NCI-H2107 treated with DMSO at 0.1 percent for 48 hours (cell line): ENCODE results near the gene GRIK2.
"Not testable (repeated sequence)": the region's sequence is repeated elsewhere in the genome, so short reads cannot be mapped to it uniquely, and the experiment has no call there.

ENCODE experiments used
- DNase-seq: peaks from one replicate; lab custom pipeline; 2025; ENCODE audit not compliant: unreplicated experiment; lab: John Stamatoyannopoulos, UW

GRIK2 gene

DNA sequence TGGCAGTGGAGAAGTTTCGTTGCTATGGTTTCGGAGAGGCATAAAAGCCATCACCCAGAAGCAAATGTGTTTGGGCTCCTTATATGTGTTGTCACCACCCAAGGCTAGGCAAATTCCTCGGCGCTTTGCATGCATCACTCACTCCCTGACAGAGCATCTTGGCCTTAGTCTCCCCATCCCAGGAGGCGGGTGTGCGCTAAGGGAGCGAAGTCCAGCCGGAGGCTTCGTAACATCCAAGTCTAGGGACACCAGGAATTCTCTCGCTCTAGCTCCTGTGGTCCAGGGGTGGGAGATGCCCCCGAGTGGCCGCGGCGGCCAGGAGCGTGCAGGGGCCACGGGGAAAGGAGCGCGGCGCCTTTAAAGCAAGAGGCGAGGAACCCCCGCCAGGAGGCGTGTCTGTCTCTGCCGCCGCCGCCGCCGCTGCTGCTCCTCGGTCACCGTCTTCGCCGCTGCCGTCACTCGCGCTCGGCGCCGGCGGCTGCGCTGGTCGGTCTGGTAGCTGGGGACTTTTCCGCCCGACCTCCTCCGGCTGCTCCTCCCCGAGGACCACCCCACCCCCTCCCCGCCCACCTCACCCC, at the start of gene GRIK2:
Gene GRIK2 (plus strand): TSS at position 458 of the 578 bp plus-strand sequence.
- peak; percentile 43 for DNase-seq

DNA sequence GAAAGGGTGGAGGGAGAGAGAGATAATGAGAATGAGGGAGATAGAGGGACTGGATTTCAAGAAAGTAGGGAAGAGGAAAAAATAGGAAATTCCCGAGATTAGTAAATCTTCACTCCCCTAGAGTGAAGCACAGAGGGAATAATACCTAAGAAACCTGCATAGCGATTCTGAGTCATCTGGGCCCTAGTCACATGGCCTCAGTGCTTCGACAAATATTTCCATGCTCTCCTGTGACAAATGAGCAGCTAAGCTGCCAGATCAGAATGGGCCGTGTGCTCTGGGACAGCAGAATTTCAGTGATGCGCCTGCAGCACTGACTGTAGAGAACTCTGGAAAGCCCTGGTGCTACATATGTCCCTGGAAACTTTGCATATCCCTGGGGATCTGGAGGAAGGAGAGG, 48.6 kb upstream of the GRIK2 start:
- no peak for DNase-seq

DNA sequence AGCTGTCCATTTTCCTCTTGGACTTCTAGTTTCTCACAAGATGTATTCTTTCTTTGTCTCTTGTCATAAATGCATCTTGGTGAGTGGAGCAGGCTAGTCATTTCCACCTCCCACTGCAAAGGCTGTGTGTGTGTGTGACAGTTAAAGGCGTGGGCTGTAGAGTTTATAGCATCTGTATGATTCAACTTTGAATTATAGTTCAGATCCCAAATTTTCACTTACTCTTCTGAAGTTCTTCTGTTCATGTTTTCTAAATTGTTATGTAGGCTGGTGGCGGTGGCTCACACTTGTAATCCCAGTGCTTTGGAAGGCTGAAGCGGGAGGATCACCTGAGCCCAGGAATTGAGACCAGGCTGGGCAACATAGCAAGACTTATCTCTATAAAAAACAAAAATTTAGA, 44.7 kb upstream of the GRIK2 start:
- no peak for DNase-seq

DNA sequence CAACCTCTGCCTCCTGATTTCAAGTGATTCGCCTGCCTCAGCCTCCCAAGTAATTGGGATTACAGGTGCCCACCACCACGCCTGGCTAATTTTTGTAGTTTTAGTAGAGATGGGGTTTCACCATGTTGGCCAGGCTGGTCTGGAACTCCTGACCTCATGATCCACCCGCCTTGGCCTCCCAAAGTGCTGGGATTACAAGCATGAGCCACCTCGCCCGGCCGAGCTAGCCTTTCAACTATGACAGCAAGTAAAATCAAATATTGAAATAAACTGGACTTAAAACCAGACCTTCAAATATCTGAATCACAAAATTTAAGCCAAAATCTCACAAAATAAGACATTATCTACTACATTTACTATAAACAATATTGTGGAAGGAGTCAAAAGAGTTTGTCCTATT, 42.9 kb upstream of the GRIK2 start:
- not testable (repeated sequence) for DNase-seq

DNA sequence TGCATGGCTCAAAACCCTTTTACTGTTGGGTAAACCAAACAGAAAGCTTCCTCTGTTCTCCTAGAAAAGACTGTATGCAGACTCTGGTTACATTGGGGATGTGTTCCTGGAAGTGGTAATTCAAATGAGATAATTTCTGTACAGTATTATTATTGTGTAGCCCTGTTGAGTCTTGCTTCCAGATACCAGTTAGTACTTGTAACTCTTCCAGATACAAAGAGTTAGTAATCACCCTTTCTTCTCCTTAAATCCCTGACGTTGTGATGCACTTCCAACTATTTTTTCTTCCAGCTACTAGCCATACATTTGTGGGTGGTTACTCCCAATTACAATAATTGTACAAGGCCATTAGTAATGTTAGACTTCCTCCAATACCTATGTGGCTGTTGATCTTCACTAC, 42.3 kb upstream of the GRIK2 start:
- DNase-seq = no peak

DNA sequence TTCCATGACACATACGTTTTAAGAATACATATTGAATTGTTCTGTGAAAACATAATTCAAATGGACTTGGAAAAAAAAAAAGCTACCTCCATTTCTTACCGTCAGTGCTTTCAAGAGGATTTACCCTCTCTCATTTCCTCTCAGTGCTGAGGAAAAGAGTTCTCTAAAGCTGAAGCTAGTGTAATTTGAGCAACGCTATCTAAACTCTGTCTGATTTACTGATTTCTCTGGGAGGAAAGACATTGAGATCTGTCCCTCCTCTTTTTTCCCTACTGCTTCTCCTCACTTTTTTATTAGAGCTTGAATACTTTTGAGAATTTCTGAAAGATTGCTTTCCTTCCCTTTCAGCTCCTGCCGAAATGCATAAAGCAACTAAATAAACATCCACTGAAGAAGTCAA, 41.2 kb upstream of the GRIK2 start:
- no peak for DNase-seq

DNA sequence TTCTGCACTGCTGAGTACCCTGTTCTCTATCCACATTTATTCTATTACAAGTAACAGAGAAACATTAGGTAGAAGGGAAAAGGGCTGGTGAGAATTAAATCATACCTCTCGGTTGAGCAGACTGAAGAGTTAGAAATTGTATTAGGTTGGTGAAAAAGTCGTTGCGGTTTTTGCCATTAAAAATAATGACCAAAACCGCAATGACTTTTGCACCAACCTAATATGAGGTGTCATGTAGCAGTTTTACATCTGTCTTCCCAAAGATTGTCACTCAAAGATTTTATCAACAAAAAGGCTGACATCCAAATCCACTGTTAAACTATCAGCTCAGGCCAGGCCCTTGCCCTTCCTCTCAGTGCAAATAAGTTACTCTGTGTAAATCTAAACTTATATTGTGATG, 28.3 kb upstream of the GRIK2 start:
- DNase-seq = no peak

DNA sequence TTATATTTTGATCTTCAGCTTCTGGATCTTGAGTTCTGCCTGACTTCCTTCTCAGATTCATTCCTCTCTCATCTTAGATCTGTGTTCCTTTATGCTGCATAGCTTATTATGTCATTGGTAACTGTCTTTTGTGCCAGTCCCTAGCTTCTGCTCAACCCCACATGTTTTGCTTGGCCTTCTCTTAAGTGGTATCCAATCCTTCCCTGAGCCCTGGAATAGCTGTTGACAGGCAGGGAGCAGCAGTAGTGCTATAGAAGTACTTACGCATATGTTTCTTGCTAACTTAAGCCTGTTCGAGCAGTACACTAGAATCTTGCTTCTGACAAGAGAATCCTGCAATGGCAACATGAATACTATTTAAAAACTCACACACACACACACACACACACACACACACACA, 13.6 kb upstream of the GRIK2 start:
- no peak for DNase-seq

DNA sequence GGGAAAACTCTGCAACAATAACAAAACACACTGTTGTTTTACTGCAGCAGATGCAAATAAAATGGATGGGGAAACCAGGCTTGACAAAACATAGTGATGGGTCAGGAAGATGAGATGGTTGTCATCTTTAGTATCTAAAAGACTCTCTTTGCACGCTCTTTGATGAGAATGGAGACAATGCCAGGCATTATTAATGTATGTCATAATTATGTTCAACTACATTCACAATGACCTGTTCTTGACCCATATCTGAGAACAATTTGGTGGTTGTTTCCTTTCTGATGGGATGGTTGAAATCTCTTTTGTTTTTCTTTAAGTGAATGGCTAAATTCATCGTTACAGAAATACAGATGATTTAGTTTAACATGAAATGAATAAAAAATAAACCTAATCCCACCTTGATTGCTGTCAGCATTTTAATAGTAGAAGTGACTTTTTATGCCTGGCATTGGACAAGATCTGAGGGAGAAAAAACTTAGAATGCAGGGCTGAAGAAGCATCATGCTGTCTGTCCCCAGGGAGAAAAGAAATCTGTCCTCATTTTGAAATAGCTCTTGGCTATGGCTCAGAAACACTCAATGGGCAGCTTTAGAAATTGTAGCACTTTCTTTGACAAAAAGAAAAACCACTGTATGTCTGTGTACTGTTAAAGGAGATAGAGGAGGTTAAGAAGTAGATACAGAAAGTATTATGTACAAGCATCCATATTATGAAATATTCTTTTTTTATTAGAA, 12.4 kb upstream of the GRIK2 start:
- no peak for DNase-seq

DNA sequence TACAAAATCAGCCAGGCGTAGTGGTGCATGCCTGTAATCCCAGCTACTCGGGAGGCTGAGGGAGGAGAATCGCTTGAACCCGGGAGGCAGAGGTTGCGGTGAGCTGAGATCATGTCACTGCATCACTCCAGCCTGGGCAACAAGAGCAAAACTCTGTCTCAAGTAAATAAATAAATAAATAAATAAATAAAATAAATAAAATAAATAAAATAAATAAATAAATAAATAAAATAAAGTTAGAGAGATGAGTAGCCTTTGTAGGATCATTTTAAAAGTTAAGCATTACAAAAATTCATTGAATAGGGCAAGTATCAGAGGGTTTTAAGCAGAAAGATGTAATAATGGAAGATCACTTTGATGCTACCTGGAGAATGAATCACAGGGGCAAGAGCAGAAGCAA, 9.8 kb upstream of the GRIK2 start:
- DNase-seq = not testable (repeated sequence)

DNA sequence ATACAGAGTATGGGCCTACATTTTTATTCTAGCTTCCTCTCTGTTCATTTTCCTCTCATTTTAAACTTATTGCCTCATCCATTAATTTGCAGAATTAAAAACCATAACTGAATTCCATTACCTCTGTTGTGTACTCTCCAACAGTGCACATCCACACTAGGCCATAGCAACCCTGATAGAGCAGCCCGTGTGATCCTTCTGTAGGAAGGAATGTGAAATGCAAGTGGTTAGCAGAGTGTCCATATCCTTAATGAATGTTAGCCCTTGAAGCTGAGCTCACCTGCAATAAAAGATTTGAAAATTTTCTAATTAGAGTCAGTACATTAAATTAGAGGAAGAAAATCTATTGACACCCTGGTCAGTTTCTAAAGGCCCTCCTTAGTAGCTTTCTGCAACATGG, 6.5 kb upstream of the GRIK2 start:
- no peak for DNase-seq

DNA sequence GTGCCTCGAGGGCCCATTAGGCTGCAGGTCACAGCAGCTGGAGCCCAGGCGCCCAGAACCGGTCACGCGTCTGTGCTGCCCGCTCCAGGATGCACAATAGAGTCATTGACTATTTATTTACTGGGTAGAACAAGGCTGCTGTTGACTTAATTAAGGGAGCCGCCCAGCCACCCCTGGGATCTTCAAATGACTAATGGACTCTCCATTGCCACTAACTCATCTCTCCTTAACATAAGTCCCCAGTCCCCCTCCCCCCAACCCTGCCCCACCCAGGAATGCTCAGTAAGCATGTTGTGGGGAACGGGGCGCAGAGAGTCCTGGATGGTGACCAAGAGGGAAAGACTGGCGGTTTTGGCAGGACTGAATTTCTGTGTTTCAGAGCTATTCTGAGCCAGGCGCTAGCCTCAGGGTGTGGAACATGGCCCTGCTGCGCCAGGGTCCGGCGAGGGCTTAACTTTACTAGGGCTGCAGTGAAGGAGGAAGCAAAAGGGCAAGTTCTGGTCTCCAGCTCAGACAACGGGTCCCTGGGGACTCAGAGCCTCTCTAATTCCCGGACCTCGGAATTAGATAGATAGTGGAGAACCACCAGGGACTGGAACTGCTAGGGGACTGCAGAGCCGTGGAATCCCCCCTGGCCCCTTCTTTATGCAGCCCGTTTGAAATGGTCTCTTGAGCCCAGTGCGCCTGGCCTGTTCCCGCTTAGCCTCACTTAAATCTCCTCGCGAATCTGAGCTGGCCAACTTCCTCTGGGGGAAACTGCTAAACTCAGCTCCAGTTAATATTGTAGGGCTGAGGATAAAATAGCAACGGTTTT, 1.5 kb upstream of the GRIK2 start:
- no peak for DNase-seq

DNA sequence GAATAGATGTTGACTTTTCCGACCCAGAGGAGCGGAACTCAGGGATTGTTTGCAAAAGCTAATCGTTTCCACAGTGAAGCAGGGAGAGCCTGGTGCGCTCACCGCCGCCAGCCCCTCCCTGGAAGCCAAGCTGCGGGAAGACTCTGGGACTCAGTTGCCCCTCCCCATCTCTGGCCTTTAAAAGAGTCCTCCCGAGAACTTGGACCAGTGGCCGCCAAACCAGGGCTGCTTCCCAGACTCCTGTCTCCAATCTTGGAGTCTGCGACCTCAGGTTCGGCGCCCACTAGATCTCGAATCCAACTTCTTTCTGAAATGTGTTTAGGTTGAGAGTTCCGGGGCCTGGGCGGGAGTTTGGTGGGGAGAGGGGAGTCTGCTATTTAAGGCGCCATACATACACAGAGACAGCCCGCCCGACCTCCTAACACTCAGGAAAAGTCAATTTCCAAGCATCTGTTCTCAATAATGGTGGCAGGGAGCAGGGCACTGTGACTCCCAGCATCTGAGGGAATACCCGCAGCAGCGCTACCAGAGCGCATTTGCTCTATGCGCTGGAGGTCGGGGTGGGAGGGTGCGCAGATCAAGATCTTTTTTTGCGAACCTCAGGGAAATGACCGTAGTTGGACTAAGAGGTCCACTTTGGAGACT, 800 bp upstream of the GRIK2 start:
- no peak for DNase-seq

DNA sequence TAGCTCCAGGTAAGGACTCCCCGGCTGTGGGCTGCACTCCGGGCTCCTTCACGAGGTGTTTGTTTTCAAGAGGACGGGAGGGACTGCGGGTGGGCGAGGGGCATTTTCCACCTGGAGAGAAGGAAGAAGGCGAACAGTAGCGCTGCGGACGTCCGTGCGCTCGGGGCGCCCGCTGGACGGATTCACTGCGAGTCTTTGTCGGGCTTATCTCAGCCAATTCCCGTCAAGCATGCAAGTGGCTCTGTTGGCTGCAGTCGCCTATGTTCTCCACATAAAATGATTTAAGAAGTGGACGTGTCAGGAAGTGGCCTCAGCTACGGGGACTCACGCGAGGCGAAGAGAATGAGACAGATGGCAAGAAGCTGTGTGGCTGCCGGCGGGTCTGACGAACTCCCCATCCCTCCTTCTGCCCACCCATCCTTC, 332 bp downstream of the GRIK2 start:
- no peak for DNase-seq

DNA sequence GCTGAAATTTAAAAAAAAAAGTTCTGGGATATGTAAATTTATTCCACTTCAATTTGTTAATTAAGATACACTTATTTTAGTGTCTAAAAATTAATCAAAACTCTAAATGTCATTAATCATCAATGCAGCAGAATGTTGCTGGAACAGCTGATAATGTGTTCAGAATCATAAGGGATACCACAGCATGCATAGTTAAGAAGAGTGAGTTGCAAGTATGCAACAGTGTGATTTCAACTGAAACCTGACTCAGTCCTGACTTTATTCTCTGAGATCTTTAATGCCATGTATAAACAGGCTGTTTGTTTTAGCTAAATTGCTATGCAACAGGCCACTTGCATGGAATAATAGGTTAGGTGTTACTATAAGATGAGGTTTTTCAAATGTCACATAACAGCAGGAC, 1.4 kb downstream of the GRIK2 start:
- peak; percentile 67 for DNase-seq

DNA sequence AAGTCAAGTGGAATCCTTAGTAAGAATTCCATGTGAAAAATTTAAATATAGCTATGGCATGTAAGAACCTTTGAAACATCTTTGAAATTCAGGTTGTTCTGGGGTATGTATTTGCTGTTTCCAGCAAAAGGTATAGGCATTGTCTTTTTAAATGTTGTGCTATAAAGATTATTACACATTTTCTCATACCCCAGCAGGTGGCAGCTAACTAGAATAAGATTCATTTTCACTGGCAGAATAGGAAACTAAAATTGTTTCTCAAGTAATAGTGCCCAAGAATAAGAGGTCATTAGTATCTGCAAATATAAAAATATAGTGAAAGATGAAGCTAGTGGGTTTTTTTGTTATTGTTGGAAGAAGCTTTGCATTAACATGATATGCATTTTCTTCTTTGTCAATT, 1.8 kb downstream of the GRIK2 start:
- peak; percentile 67 for DNase-seq

DNA sequence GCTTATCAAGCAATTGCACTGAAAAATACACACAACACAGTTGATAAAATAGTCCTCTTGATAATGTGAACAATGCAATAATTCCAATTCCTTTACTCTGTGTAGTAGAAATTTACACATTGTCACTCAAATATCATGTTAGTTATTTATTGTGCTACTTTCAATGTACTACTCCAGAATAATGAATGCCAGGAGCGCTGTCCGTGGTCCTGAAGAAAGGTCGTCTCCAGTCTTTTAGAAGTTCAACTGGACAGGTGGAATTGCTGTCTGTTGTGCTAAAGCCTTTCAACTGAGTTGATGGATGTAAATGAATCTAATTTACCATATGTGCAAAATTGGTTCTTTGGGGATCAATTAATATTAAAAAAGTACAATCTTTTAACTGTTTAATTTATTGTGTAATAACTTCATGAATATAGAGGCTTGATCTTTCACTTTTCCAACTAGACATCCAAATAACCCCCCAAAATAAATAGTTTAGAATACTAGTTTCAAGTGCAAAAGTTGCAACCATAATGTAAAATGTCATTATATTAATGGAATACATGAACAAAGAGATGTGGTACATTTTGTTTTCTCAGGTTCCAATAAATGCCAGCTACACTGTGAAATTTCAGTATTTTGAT, 3.2 kb downstream of the GRIK2 start:
- no peak for DNase-seq

DNA sequence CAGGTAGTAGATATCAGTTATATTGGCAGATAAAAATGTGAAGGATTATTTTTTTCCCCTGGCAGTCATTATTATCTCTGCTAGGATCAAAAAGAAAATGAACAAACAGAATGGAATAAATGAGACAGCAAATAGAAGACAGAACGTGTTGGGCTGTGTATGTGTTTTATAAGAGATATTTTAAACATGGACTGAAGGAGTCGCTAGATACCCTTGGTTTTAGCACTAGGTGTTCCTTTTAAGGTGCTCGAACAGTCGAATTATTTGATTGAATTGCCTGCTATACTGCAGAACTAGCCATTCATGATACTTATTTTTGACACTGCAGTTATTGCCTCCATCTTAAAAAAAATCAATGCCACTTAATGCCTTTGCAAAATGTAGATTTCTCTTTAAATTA, 3.7 kb downstream of the GRIK2 start:
- peak; percentile 87 for DNase-seq

DNA sequence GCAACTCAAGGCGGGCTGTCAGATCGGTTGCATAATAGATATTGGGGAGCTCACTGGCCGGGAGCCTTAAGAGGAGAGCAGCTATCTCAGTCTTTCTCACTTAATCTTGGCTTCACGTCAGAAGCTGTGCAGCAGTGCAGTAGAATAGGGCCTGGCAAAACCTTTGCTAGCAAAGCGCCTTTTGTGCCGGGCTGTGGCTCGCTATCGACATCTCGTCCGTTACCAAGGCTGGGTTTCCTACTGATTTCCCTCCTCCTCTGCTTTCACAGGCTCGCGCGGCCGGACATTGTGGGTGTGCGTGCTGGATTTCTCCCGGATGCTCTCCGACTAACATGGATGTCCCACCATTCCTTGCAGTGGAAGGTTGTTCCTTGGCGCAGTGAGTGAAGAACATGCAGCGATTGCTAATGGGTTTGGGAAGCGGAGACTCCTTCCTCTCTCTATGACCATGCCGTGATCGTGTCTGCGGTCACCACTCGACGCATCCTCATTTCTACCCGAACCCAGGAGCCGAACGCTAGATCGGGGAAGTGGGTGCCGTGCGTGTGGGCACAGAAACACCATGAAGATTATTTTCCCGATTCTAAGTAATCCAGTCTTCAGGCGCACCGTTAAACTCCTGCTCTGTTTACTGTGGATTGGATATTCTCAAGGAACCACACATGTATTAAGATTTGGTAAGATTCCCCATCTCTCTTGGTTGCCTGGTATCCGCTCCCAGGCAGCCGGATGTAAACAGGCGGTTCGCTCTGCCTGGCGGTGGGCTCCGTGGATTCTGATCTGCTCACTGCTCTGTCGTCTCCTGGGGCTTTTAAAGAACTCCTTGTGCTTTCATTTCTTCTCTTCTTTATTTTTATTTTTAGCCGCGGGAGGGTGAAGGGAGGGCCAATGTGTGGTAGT, 5.5 kb downstream of the GRIK2 start:
- DNase-seq = no peak

DNA sequence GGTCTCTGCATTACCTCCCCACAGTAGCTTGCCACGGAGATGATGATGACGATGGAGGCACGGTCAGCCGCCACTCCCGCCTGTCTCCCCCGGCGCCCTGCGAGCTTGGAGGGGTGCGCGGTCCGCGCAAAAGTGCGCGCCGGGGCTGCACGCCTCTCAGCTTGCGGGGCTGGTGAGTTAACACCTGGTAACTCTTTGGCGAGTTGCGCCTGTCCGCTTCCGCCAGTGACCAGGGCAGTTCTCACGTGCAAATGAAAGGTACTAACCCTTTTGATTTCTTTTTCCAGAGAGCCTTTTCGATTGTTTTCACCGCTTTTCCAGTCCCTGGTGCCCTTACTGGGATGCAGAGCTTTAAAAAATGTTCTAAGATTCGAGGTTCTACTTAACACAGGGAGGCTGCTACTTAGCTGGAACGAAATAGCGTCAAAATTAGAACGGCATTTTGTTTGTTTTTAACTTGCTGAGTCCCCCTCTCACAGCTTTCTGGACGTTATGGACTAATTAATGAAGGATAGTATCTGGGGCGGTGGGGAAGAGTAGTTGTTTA, 6.2 kb downstream of the GRIK2 start:
- DNase-seq = no peak
